ENCODE results near the gene LSM14A. TPM values are rescaled to one million over a fixed set of nuclear protein-coding genes. Genes with fewer than 3 reads are reported as not detected.

LSM14A gene
- polyA plus RNA-seq, 2 of the 4 experiments (the other 2 are of a cell fraction): 241 to 264 TPM

GRCh38 chr19:34171877-34172660 is at the start of gene LSM14A (continued):
- TF ChIP-seq NPAS2 (CRISPR knock-in tag; IDR thresholded peaks at IDR 0.05; ENCODE audit: borderline replicate concordance): 0 out of 2 replicates have a peak, but pooled peaks have one; percentile 13
- peak; percentile 93 for TF ChIP-seq HOXB13 (CRISPR knock-in tag; IDR thresholded peaks at IDR 0.05; ENCODE audit: low read depth)
- TF ChIP-seq, protein P1, sequence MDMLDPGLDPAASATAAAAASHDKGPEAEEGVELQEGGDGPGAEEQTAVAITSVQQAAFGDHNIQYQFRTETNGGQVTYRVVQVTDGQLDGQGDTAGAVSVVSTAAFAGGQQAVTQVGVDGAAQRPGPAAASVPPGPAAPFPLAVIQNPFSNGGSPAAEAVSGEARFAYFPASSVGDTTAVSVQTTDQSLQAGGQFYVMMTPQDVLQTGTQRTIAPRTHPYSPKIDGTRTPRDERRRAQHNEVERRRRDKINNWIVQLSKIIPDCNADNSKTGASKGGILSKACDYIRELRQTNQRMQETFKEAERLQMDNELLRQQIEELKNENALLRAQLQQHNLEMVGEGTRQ (IDR thresholded peaks at IDR 0.05): peak; percentile 57
- peak; percentile 59 for TF ChIP-seq GATA3 (IDR thresholded peaks at IDR 0.05; ENCODE audit: borderline replicate concordance)
- TF ChIP-seq MAZ (IDR thresholded peaks at IDR 0.05; ENCODE audit: borderline replicate concordance, low read depth, low read length): 0 out of 2 replicates have a peak, but pooled peaks have one; percentile 25
- TF ChIP-seq BHLHE40 (IDR thresholded peaks at IDR 0.05; ENCODE audit: low read depth, low read length): no peak
- TF ChIP-seq, protein P2, sequence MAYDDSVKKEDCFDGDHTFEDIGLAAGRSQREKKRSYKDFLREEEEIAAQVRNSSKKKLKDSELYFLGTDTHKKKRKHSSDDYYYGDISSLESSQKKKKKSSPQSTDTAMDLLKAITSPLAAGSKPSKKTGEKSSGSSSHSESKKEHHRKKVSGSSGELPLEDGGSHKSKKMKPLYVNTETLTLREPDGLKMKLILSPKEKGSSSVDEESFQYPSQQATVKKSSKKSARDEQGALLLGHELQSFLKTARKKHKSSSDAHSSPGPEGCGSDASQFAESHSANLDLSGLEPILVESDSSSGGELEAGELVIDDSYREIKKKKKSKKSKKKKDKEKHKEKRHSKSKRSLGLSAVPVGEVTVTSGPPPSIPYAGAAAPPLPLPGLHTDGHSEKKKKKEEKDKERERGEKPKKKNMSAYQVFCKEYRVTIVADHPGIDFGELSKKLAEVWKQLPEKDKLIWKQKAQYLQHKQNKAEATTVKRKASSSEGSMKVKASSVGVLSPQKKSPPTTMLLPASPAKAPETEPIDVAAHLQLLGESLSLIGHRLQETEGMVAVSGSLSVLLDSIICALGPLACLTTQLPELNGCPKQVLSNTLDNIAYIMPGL (CRISPR knock-in tag; IDR thresholded peaks at IDR 0.05; ENCODE audit: borderline replicate concordance): peak; percentile 88
- TF ChIP-seq ZSCAN20 (CRISPR knock-in tag; IDR thresholded peaks at IDR 0.05): no peak

DNA sequence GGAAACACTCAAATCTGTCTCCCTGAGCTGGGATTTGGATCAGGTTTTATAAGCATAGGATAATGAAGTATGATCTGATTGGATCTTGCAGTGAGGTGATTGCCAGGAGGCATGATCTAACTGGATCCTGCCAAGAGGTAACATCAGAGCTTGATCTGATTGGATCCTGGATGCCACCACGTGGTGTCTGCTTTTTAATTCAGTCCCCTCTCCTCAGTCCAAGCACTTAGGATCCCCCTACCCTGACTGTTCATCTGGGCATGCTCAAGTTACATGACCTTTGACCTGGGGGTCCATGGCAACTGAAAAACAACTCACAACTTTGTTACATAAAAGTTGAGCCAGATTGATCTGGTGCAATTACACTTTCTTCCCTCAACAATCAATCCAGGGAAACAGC is 47.5 kb upstream of the LSM14A start:
- TF ChIP-seq, protein P1 (IDR thresholded peaks at IDR 0.05): peak; percentile 56
- TF ChIP-seq, protein P3, sequence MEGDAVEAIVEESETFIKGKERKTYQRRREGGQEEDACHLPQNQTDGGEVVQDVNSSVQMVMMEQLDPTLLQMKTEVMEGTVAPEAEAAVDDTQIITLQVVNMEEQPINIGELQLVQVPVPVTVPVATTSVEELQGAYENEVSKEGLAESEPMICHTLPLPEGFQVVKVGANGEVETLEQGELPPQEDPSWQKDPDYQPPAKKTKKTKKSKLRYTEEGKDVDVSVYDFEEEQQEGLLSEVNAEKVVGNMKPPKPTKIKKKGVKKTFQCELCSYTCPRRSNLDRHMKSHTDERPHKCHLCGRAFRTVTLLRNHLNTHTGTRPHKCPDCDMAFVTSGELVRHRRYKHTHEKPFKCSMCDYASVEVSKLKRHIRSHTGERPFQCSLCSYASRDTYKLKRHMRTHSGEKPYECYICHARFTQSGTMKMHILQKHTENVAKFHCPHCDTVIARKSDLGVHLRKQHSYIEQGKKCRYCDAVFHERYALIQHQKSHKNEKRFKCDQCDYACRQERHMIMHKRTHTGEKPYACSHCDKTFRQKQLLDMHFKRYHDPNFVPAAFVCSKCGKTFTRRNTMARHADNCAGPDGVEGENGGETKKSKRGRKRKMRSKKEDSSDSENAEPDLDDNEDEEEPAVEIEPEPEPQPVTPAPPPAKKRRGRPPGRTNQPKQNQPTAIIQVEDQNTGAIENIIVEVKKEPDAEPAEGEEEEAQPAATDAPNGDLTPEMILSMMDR (IDR thresholded peaks at IDR 0.05): no peak
- H3K4me2 ChIP-seq: no peak overlapping the region
- no peak overlapping the region for H3K27ac ChIP-seq
- 0% methylated on average over 1 of the region's 1 CpG for WGBS (ENCODE audit: missing lambda C conversion rate)
- DNase-seq (ENCODE audit: low read depth in 1 of 2, low spot score in 1 of 2): peak in 1 of 2 experiments; percentile 39
- ChIA-PET POLR2A (no interaction called here), CTCF (interaction anchor here (0.8 to 10.5 kb wide), 9 partner anchors 9 to 889 kb away, joined by 3 to 113 read pairs (median 4); no protein-coding TSS in a partner anchor)
- H3K9me3 ChIP-seq: no peaks in the 10 kb centered on the region
- peak; percentile 27 to 46; a peak in 3 of 6 replicates for ATAC-seq
- FAIRE-seq: no peak
- H3K4me3 ChIP-seq: no peak overlapping the region
- H3K4me1 ChIP-seq: no peaks in the 10 kb centered on the region

- Histone ChIP-seq H3K4me3 (no peak overlapping the region), H3K9me3 (no peaks in the 10 kb centered on the region), H3K4me2 (no peak overlapping the region), H3K27ac (no peak overlapping the region), H3K4me1 (no peaks in the 10 kb centered on the region)
- no peak for DNase-seq (ENCODE audit: low read depth in 1 of 2, low spot score in 1 of 2)
- ChIA-PET POLR2A (interaction anchor here (0.5 to 0.7 kb wide), 3 partner anchors 8 to 909 kb away, joined by 3 to 5 read pairs (median 5); no protein-coding TSS in a partner anchor), CTCF (interaction anchor here (0.7 to 4.2 kb wide), 7 partner anchors 16 to 1566 kb away, joined by 3 to 28 read pairs (median 4); no protein-coding TSS in a partner anchor)
- no peak for FAIRE-seq
- TF ChIP-seq, protein P3 (IDR thresholded peaks at IDR 0.05): no peak
- TF ChIP-seq, protein P2 (CRISPR knock-in tag; IDR thresholded peaks at IDR 0.05; ENCODE audit: borderline replicate concordance): no peak
- TF ChIP-seq E2F6 (IDR thresholded peaks at IDR 0.05; ENCODE audit: borderline replicate concordance, low read depth): no peak
- TF ChIP-seq ATOH8 (CRISPR knock-in tag; IDR thresholded peaks at IDR 0.05; ENCODE audit: low read depth): no peak
- TF ChIP-seq GATA3 (IDR thresholded peaks at IDR 0.05; ENCODE audit: borderline replicate concordance): no peak
- no peak for TF ChIP-seq BHLHE40 (IDR thresholded peaks at IDR 0.05; ENCODE audit: low read depth, low read length)
- no peak for TF ChIP-seq EP300 (IDR thresholded peaks at IDR 0.05)
- TF ChIP-seq JUNB (IDR thresholded peaks at IDR 0.05): no peak
- TF ChIP-seq CBX8 (IDR thresholded peaks at IDR 0.05): no peak
- TF ChIP-seq MAZ (IDR thresholded peaks at IDR 0.05; ENCODE audit: borderline replicate concordance, low read depth, low read length): no peak
- no peak for TF ChIP-seq FOSL2 (IDR thresholded peaks at IDR 0.05)
- TF ChIP-seq FOSL2 (CRISPR knock-in tag; IDR thresholded peaks at IDR 0.05): no peak
- ATAC-seq: peak; percentile 11; a peak in 4 of 6 replicates
- 82% methylated on average over 8 of the region's 8 CpGs for WGBS (ENCODE audit: missing lambda C conversion rate)
Observed at GRCh38 chr19:34126966-34127365, 45.3 kb upstream of the LSM14A start.

Data from A549 (cell line).